Stimulated activated CD4-positive, alpha-beta T cell treated with anti-CD3 and anti-CD28 coated beads, TNF-alpha, amount 100 ng/mL, for 24 hours (primary cell): ENCODE measurements around the gene PLD1.

Experiments used
- DNase-seq, 3 experiments: peaks; one replicate each; pipeline ENCODE4 v3.0.0-alpha.2; 2020; ENCODE audit warnings: low read depth in 3 of 3

PLD1 gene

GRCh38 chr3:171797873-171798272 lies 12.4 kb downstream of the PLD1 start:
- DNase-seq = no peak

DNA sequence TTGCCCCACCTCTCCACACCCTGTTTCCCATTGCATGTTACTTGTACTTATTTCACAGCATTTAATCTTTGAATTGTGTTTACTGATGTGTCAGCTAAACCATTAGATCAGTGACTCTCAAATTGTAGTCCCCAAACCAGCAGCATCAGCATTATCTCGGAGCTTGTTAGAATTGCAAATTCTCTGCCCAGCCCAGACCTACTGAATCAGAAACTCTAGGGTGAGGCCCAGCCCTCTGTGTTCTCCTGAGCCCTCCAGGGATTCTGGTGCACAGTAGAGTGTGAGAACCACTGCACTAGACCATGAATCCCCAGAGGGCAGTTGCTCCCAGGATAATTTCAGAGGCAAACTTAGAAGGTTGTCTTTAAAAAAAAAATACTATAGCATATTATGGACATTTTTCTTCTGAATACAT lies 13.0 kb downstream of the PLD1 start:
- no peak for DNase-seq

DNA sequence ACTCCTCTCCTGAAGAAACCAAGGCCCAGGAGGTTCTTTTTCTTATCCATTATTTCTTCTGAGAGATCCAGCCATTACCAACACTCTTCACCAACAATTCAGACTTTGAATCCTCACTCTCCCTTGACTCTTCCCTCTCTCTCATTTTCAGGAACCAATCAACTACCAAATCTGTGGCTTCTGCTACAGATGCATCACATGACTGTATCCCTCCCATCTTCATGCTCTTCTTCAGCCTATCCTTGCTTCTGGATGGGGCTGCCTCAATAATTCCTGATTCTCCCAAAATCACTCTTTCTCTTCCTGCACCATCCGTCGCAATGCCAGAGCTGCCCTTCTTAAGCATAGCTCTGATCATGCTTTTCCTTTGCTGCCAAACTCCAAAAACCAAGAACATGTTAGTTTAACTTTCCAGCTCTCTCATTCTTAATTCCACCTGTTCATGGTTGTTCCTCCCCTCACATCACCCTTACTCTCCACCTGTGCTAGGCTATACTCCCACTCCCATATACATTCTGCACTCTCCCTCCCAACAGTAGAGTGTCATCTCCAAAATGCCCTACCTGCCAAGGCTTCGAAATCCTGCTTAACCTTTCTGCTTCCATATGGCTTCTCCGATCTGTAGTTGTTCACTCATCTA lies 13.5 kb downstream of the PLD1 start:
- no peak for DNase-seq

GRCh38 chr3:171792531-171792930 lies 17.8 kb downstream of the PLD1 start:
- DNase-seq = no peak

GRCh38 chr3:171791692-171792076 lies 18.6 kb downstream of the PLD1 start:
- no peak for DNase-seq

DNA sequence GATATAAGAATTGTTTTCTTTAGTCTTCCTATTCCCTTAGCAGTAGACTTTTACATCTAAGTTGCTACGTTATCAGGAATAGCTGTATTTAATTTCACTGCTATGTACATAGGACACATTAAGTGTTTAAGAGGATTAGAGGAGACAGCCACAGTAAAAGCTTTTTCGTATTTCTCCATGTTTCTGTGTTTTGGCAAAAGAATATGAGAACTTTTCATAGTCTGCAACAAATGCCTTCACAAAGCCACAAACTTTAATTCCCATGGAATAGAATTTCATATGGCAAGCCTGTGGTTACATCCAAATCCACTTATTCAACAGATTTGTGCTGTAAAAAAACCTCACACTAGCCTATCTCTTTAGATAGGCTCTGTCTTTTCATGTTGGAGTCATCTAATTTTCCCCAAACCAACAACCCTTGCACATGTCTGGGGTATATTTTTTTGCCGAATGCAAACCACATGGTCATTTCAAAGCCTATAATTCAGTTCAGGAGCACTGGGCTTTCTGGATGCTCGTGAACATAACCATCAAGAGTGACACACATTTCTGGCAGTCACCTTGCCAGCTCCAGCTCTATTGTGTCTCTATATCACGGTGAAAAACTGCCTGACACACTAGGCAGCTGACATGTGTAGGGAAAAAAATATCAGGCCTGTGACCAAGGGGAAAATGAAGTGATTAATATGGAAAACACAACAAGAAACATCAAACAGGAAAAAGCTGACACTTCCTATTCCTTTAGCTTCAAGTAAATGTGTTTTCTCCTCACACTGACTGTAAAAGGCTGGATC lies 19.2 kb downstream of the PLD1 start:
- no peak for DNase-seq

GRCh38 chr3:171790574-171790897 lies 19.7 kb downstream of the PLD1 start:
- DNase-seq = no peak

DNA sequence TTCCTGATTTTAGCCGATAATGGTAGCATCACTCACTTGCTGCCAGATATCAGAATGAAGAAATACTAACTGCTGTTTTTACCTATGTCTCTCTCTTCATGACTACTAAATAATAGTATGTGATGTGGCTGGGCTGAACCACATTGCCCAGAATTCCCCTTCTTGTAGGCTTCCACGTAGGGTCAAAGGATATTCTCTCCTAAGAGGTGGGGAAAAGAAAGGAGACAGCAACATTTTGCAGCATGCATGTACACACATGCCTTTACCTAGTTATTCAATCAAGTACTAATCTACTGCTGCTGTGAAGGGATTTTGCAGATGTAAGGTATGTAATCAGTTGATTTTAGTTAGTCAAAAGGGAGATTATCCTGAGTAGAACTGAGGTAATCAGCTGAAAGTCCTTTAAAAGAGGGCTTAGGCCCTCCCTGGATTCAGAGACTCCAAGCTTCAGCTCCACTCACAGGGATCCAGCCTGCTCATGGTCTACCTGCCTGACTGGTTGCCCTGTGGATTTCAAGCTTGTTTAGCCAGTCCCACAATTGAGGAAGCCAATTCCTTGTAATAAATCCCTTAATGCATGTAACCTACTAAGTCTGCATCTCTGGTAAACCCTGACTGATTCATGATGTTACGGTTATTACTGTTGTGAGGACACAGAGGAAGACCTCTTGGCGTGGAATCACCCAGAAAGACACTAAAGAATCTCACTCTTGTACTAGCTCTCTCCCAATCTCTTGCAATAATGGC lies 20.4 kb downstream of the PLD1 start:
- DNase-seq = no peak

DNA sequence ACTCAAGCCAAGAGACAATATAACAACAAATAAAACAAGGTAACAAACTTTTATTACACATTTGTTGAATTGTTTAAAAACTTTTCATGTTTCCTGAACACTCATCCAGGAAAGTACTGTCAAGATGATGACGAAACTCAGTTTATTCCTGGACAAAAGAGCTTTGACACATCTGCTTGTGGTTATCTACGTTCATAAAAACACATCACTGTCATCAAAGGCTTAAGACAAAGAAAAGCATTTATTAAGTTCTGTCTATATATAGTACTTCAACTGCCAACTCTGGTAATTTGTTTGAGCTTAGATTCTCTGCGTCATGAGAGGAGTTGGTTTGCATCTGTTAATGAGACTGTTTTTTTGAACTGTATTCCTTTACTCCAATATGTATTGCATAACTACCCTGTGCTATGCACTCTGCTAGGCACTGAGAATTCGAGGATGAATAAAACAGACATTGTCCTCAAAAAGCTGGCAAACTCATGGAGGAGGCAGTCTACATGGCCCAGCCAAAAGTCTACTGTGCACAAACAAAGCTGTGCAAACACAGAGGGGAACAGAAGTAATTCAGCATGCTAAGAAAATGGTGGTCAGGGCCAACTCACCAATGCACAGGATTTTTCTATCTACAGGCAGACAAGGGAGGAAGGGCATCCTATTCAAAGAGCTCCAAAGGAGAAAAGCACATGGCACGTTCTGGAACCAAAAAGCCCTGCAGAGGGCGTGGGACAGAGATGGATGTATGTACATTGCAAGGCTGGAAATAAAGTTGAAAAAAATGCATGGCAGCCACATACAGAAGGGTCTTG lies 21.5 kb downstream of the PLD1 start:
- no peak for DNase-seq

DNA sequence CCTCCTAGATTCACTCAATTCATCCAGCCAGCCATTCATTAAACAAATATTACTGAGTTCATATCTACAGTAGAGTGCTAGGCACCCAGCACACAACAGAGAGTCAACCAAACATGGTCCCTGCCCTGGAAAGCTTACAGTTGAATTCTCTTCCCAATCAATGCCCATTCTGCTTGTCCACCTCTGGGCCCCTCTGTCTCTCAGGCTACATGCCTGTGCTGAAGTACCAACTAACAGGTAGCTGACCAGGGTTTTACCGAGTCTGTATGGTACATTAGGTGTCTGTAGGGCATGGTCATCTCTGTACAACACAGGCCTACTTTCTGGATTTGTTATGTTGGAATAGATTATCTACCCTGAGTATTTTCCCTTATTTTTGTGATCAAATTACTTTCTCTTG lies 23.3 kb downstream of the PLD1 start:
- no peak for DNase-seq

- DNase-seq = no peak
Measured at GRCh38 chr3:171784937-171785336, 25.3 kb downstream of the PLD1 start.

- DNase-seq = no peak
Measured at GRCh38 chr3:171784387-171784786, 25.9 kb downstream of the PLD1 start.

DNA sequence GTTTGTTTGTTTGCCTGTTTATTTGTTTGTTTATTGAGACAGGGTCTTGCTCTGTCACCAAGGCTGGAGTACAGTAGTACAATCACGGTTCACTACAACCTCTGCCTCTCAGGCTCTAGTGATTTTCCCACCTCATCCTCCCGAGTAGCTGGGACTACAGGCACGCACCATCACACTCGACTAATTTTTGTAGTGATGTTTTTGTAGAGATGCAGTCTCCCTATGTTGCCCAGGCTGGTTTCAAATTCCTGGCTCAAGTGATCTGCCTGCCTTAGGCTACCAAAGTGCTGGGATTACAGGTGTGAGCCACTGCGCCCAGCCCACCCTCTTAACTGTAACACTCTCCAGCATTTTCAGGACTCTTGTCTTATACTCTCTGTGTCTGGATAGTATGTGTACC lies 26.7 kb downstream of the PLD1 start:
- DNase-seq = no peak

DNA sequence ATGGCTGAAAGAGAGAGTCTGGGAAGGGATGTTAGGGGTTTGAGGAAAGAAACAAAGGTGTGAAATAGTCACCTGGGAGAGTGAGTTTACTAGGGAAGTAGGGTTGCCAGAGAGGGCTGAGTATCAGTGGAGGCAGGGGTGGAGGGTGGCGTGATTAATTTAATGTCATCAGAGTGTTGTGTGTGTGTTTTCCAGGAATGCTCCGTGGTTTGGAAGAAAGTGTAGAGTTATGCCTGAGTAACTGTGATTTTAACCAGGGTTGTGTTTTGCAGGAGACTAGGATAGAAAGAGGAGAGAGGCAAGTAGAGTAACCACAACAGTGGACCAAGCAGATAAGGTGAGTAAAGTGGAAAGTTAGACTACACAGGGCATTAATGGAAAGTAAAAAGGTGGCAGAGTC lies 27.2 kb downstream of the PLD1 start:
- DNase-seq = no peak

GRCh38 chr3:171782617-171783016 lies 27.7 kb downstream of the PLD1 start:
- no peak for DNase-seq

DNA sequence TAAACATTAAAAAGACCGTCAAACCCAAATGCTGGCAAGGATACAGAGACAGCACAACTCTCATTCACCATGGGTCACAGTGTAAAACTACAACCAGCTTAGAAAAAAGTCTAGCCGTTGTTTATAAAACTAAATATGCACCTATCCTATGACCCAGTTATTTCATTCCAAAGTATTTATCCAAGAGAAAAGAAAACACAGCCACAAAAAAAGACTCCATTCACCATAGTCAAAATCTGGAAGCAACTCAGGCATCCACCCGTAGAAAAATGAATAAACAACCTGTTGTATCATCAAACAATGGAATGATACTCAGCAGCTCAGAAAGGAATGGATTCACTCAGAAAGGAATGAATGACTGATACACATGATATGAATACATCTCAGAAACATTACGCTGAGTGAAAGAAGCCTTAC lies 28.6 kb downstream of the PLD1 start:
- DNase-seq = no peak

GRCh38 chr3:171778493-171778892 lies 31.8 kb downstream of the PLD1 start:
- DNase-seq = no peak

GRCh38 chr3:171777596-171777995 lies 32.7 kb downstream of the PLD1 start:
- no peak for DNase-seq

DNA sequence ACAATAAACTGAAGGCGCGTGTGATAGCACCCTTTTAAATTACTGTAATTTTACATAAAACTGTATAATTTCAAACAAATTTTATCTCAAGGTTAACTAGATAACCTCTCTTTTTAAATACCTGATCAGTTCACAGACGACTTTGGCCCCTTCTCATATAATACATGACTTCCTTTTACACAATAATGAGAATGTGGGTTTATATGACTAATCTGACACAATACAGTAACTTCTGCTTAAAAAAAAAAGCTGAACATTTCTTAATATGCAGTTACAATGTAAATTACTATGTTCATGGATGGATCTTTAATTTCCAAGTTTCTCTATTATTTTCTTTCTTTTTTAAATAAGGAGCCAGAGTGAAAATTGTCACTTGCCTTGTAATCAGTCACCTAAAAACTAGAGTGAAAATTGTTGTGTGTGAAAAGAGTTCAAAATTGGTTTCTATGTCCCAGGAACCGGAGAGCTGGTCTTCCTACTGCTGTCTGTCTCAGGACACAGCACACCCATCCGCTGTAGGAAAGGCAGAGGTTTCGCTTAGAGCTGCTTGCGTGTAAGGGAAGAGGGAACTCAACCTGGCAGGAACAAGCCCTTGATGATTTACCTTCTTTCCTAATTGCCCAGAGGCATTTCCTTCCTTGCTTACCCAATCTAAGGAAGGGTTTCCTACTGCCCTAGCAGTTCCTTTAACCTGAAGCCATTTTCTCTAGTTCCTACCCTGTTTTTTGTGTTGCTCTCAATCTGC lies 33.3 kb downstream of the PLD1 start:
- DNase-seq = no peak

- DNase-seq = no peak
Measured at GRCh38 chr3:171776411-171776810, 33.9 kb downstream of the PLD1 start.

- no peak for DNase-seq
Measured at GRCh38 chr3:171775943-171776342, 34.3 kb downstream of the PLD1 start.
